ENCODE data around the gene UPF3A.
"Not testable (repeated sequence)": the region's sequence is repeated elsewhere in the genome, so short reads cannot be mapped to it uniquely, and the experiment has no call there.

The UPF3A gene

DNA sequence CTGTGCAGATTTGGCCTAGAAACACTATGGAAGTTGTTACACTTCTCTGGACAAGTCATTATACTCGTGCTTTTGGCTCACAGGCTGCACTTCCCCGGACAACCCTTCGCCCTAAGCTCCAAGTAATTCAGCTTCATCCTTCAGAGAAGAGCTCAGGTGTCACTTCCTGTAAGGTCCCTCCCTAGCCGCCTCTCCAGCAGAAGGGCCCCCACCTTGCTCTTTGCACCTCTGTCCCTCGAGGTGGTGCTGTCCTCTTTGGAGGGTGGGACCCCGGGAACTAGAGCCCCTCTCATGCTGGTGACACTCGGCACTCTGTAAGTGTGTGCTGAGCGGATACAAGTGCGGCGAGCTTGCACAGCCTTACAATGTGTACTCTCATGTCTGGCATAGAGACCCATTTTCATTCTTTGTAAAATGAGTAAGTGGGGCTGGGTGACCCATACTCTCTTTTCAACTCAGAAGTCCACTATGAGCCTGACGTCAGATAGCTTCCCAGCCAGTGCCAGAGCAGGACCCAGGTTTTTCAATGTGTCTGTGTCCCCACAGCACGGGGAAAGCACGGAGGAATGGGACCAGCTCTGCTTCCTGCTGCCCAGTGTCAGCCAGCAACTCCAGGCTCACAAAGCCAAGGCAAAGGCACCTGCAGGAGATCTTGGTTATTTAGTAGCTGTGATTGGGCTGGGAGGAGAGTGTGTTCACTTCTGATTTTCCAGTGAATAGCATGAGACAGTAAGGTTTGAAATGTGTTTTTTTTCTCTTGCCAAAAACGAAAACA, 59.8 kb downstream of the UPF3A start:
- no peak for DNase-seq

DNA sequence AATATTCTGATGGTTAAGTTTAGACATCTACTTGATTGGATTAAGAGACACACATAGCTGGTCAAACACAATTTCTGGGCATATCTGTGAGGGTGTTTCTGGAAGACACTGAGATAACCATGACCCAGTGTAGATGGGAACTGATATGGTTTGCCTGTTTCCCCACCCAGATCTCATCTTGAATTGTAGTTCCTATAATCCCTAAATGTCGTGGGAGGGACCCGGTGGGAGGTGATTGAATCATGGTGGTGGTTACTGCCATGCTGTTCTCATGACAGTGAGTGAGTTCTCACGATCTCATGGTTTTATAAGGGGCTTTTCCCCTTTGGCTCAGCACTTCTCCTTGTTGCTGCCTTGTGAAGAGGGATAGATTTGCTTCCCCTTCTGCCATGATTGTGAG, 65.9 kb downstream of the UPF3A start:
- not testable (repeated sequence) for DNase-seq

DNA sequence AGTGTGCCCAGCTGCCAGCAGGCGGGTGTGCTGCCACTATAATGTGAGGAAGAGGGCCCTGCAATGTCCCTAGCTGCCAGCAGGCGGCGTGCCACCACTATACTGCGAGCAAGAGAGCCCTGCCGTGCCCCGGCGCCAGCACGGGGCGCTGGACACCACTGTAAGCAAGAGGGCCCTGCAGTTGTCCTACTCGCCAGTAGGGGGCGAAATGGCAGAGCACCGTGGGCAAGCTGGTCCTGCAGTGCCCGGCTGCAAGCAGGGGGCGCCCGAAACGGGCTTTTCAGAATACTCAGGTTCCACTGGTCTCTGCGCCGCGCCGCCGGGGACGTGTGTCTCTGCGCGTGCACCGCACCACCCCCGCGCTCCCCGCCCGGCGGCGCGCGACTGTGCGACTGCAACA, 71.4 kb downstream of the UPF3A start:
- peak; percentile 39 for DNase-seq

DNA sequence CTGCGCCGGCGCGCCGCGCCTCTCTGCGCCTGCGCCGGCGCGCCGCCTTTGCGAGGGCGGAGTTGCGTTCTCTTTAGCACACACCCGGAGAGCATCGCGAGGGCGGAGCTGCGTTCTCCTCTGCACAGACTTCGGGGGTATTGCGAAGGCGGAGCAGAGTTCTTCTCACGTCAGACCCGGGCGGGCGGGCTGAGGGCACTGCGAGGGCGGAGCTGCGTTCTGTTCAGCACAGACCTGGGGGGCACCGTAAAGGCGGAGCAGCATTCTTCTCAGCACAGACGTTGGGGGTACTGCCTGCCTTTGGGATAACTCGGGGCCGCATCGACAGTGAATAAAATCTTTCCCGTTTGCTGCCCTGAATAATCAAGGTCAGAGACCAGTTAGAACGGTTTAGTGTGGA, 72.0 kb downstream of the UPF3A start:
- DNase-seq, result not testable (repeated sequence)
